Lower lobe of right lung (tissue), 2 donors: ENCODE results near the gene TRIM8. TPM values are rescaled to one million over a fixed set of nuclear protein-coding genes. Genes with fewer than 3 reads are reported as not detected.

ENCODE experiments used
- ATAC-seq, 2 donors: fragments of 200-7000 bp; cut with Tn5 transposase; one replicate each; pipeline ENCODE4 v1.9.1; 2020 to 2022; ENCODE audit warnings: mild to moderate bottlenecking in 2 of 2, moderate library complexity in 2 of 2
- DNase-seq: peaks from one replicate; pipeline ENCODE4 v3.0.0-alpha.2; 2020
- H3K27ac ChIP-seq: fragments of 200-600 bp; one replicate; pipeline ENCODE4 v1.8.0; 2022
- H3K27me3 ChIP-seq: fragments of 200-600 bp; one replicate; pipeline ENCODE4 v1.8.0; 2022; ENCODE audit warnings: low read depth
- H3K36me3 ChIP-seq: fragments of 200-600 bp; one replicate; pipeline ENCODE4 v1.8.0; 2022; ENCODE audit warnings: mild to moderate bottlenecking
- H3K4me1 ChIP-seq: fragments of 200-600 bp; one replicate; pipeline ENCODE4 v1.8.0; 2022
- H3K4me3 ChIP-seq: fragments of 200-600 bp; one replicate; pipeline ENCODE4 v1.8.0; 2022; ENCODE audit warnings: mild to moderate bottlenecking
- H3K9me3 ChIP-seq: fragments of 200-600 bp; one replicate; pipeline ENCODE4 v1.8.0; 2022
- CTCF ChIP-seq: fragments of 200-600 bp; IDR thresholded peaks from one replicate; pipeline ENCODE4 v1.8.0; 2022; ENCODE audit warnings: antibody characterized with exemption, mild to moderate bottlenecking
- intact Hi-C: fragments of 100-400 bp; cut with DNase I; formaldehyde crosslinking; loops from one replicate; pipeline ENCODE4 v1.11.0; 2022
- total RNA-seq: library from RNA; stranded (reverse); fragmentation: NEBNext Ultra II Directional; extraction: Animal tissue kit (Norgen Biotek cat#: 25700); gene quantifications from one replicate; pipeline ENCODE4 v1.2.1, GENCODE V29; 2021
- donor health status: DM: no; HTN: yes; CAD: no; lungs with severe emphysema.

TRIM8 gene
- total RNA-seq, 1 donor from 2014 or later, result 142 TPM

- DNase-seq (peak; percentile 41), ATAC-seq (no peak)
- Histone ChIP-seq H3K9me3 (no peaks in the 10 kb centered on the region), H3K27me3 (no peaks in the 10 kb centered on the region), H3K4me1 (peaks cover 73% of the 10 kb centered on the region), H3K27ac (peak overlapping the region; percentile 70), H3K4me3 (no peak overlapping the region), H3K36me3 (peaks cover 32% of the 10 kb centered on the region)
- intact Hi-C loops, result no loop called here
- TF ChIP-seq CTCF, result no peak
Observed at GRCh38 chr10:102620138-102620590, 24.1 kb upstream of the TRIM8 start.

GRCh38 chr10:102620591-102621442 lies 23.5 kb upstream of the TRIM8 start:
- H3K4me3 ChIP-seq, result no peak overlapping the region
- DNase-seq, result peak; percentile 39
- H3K27me3 ChIP-seq, result no peaks in the 10 kb centered on the region
- H3K27ac ChIP-seq, result peak overlapping the region; percentile 70
- H3K36me3 ChIP-seq, result peaks cover 25% of the 10 kb centered on the region
- TF ChIP-seq CTCF, result no peak
- no peaks in the 10 kb centered on the region for H3K9me3 ChIP-seq
- intact Hi-C loops, result no loop called here
- ATAC-seq, result peak; percentile 9 to 19
- peaks cover 71% of the 10 kb centered on the region for H3K4me1 ChIP-seq

GRCh38 chr10:102621443-102622325 lies 22.6 kb upstream of the TRIM8 start:
- H3K36me3 ChIP-seq, result peaks cover 16% of the 10 kb centered on the region
- peak overlapping the region; percentile 70 for H3K27ac ChIP-seq
- ATAC-seq, result peak; percentile 14 to 53
- H3K9me3 ChIP-seq, result no peaks in the 10 kb centered on the region
- no peaks in the 10 kb centered on the region for H3K27me3 ChIP-seq
- intact Hi-C loops, result no loop called here
- H3K4me3 ChIP-seq, result no peak overlapping the region
- H3K4me1 ChIP-seq, result peaks cover 69% of the 10 kb centered on the region
- no peak for TF ChIP-seq CTCF
- peak; percentile 42 for DNase-seq

GRCh38 chr10:102624094-102624493 lies 20.2 kb upstream of the TRIM8 start:
- no peak overlapping the region for H3K27ac ChIP-seq

More at GRCh38 chr10:102624094-102624493, 20.2 kb upstream of the TRIM8 start:
- DNase-seq (no peak), ATAC-seq (no peak)
- TF ChIP-seq CTCF, result no peak
- intact Hi-C loops, result no loop called here
- Histone ChIP-seq H3K9me3 (no peaks in the 10 kb centered on the region), H3K4me1 (peaks cover 78% of the 10 kb centered on the region), H3K36me3 (no peaks in the 10 kb centered on the region), H3K27me3 (no peaks in the 10 kb centered on the region), H3K4me3 (no peak overlapping the region)
